Stomach smooth muscle (tissue), 2 donors: ENCODE measurements around the gene DRG1.

ENCODE experiments used
- H3K27ac ChIP-seq: one replicate; pipeline ENCODE4 v1.7.0; 2013; ENCODE audit warnings: mild to moderate bottlenecking, low read length, inconsistent platforms
- H3K27me3 ChIP-seq, 2 donors: one replicate each; pipeline ENCODE4 v1.7.0; 2013; ENCODE audit warnings: low read length in 2 of 2; ENCODE audit not compliant: insufficient read depth in 2 of 2, control insufficient read depth in 1 of 2
- H3K36me3 ChIP-seq, 2 donors: one replicate each; pipeline ENCODE4 v1.7.0; 2013; ENCODE audit warnings: low read length in 2 of 2; ENCODE audit not compliant: control insufficient read depth in 2 of 2, insufficient read depth in 2 of 2
- H3K4me1 ChIP-seq: one replicate; pipeline ENCODE4 v1.7.0; 2013; ENCODE audit warnings: low read length; ENCODE audit not compliant: control insufficient read depth, insufficient read depth
- H3K4me3 ChIP-seq, 2 donors: one replicate each; pipeline ENCODE4 v1.7.0; 2013; ENCODE audit warnings: low read length in 2 of 2
- H3K9ac ChIP-seq, 2 donors: one replicate each; pipeline ENCODE4 v1.7.0; 2013; ENCODE audit warnings: low read length in 2 of 2, mild to moderate bottlenecking in 1 of 2
- H3K9me3 ChIP-seq, 2 donors: one replicate each; pipeline ENCODE4 v1.7.0; 2013; ENCODE audit warnings: low read length in 2 of 2; ENCODE audit not compliant: control insufficient read depth in 2 of 2
- donor health status: healthy.
- donor health status: Pancreatic carcinoma.

The DRG1 gene

GRCh38 chr22:31441652-31442051, 42.2 kb downstream of the DRG1 start:
- H3K4me1 ChIP-seq: no peaks in the 10 kb centered on the region
- H3K9me3 ChIP-seq: no peaks in the 10 kb centered on the region
- peaks cover 68 to 76% of the 10 kb centered on the region in 2 donors for H3K36me3 ChIP-seq
- no peaks in the 10 kb centered on the region for H3K27me3 ChIP-seq
- no peak overlapping the region for H3K4me3 ChIP-seq
- no peak overlapping the region for H3K27ac ChIP-seq
- no peak overlapping the region for H3K9ac ChIP-seq

DNA sequence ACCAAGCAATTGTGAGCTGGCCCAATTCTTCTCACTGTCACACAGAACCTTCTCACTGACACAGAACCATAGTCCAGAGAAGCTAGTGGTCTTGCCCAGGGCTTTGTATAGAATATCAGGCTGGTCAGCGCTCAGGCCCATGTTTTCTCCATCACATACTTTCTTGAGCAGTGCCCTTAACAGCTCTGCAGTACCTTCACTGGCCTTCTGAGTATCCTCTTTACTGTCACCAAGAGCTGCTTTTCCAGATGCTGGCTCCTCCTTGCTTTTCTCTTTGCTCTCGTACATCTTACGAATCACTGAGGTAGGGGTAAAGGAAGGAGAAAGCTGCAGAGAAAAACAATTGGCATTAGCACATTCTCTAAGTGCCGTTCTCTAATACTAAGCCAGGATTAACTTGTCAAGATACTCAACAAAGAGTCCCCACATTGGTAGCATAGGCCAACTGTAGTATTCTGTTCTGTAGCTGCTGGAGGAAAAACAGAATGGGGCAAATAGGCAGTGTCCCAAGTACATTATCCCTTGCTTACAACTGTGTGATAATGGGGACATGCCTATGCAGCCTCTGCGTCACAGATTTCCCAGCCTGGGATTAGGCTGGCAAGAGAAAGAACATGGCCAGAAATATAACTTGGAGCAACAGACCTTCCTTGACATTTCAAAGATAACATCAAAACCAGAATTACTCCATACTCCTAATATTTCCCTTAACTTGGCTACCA, 43.5 kb downstream of the DRG1 start:
- Histone ChIP-seq H3K27ac (no peak overlapping the region), H3K36me3 (peaks cover 63 to 69% of the 10 kb centered on the region in 2 donors), H3K27me3 (no peaks in the 10 kb centered on the region), H3K9ac (no peak overlapping the region), H3K4me1 (no peaks in the 10 kb centered on the region), H3K4me3 (no peak overlapping the region), H3K9me3 (no peaks in the 10 kb centered on the region)

GRCh38 chr22:31443516-31443915, 44.1 kb downstream of the DRG1 start:
- no peak overlapping the region for H3K4me3 ChIP-seq
- no peaks in the 10 kb centered on the region for H3K9me3 ChIP-seq
- no peaks in the 10 kb centered on the region for H3K4me1 ChIP-seq
- H3K27ac ChIP-seq: no peak overlapping the region
- H3K9ac ChIP-seq: no peak overlapping the region
- no peaks in the 10 kb centered on the region for H3K27me3 ChIP-seq
- peaks cover 60 to 73% of the 10 kb centered on the region in 2 donors for H3K36me3 ChIP-seq

DNA sequence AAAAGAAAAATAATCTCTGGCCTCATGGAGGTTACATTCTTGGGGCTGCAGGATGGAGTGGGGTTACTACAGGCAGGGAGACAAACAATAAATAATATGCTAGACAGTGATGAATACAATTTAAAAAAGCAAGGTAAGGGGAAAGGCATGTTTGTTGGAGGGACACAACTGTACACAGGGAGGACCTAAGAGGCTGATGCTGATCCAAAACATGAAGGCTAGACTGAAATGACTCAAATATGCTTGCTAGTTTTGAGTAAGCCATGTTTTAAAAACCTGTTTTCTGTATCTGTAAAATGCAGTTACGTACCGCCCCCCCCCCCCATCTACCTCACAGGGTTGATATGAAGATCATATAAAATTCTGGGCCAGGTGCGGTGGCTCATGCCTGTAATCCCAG, 46.2 kb downstream of the DRG1 start:
- H3K9me3 ChIP-seq: no peaks in the 10 kb centered on the region
- no peaks in the 10 kb centered on the region for H3K4me1 ChIP-seq
- H3K9ac ChIP-seq: no peak overlapping the region
- no peak overlapping the region for H3K27ac ChIP-seq
- no peaks in the 10 kb centered on the region for H3K27me3 ChIP-seq
- peaks cover 40 to 56% of the 10 kb centered on the region in 2 donors for H3K36me3 ChIP-seq
- no peak overlapping the region for H3K4me3 ChIP-seq

GRCh38 chr22:31446208-31446607, 46.8 kb downstream of the DRG1 start:
- Histone ChIP-seq H3K4me3 (no peak overlapping the region), H3K9me3 (no peaks in the 10 kb centered on the region), H3K4me1 (no peaks in the 10 kb centered on the region), H3K27me3 (no peaks in the 10 kb centered on the region), H3K9ac (no peak overlapping the region), H3K27ac (no peak overlapping the region), H3K36me3 (peaks cover 38 to 51% of the 10 kb centered on the region in 2 donors)

GRCh38 chr22:31446767-31447166, 47.4 kb downstream of the DRG1 start:
- no peaks in the 10 kb centered on the region for H3K9me3 ChIP-seq
- no peak overlapping the region for H3K27ac ChIP-seq
- H3K36me3 ChIP-seq: peaks cover 34 to 50% of the 10 kb centered on the region in 2 donors

DNA sequence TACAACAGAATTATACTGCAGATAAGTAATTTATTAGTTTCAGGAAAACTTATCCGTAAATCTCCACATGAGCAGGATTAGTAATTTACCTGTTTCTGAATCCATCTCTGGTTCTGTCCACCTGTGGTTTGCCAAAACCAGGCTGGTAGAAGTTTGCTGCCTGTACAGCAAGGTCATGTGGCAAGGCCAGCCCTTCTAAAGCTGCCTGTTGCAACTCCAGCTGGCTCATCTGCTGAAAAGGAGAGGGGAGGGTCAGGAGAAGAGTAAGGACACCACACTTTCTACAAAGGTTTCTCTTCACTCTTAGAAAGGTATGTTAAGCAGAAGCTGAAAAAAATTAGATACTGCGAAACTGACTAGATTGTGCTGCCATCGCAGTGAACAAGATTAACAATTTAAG, 47.9 kb downstream of the DRG1 start:
- Histone ChIP-seq H3K9me3 (no peaks in the 10 kb centered on the region), H3K4me3 (no peak overlapping the region), H3K36me3 (peaks cover 29 to 48% of the 10 kb centered on the region in 2 donors), H3K9ac (no peak overlapping the region), H3K4me1 (no peaks in the 10 kb centered on the region), H3K27ac (no peak overlapping the region), H3K27me3 (no peaks in the 10 kb centered on the region)

More at GRCh38 chr22:31446767-31447166, 47.4 kb downstream of the DRG1 start:
- Histone ChIP-seq H3K27me3 (no peaks in the 10 kb centered on the region), H3K9ac (no peak overlapping the region), H3K4me1 (no peaks in the 10 kb centered on the region), H3K4me3 (no peak overlapping the region)

DNA sequence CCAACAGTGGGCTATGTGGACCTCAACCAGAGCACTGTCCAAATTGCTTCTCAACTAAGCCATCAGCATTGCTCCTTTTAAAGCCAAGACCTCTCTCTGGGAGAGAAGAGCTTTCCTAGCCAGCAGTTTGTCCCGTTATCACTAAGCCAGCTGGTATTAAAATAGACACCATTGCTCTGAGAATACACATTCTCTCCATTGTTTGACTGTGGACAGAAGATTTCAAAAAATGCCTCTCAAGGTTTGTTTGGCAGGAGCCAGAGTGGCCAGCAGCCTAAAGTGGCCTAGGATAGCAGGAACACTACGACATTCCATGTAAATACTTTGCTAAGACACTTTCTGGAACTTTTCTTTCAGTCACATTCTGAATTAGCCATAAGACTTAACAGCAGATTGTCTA, 49.0 kb downstream of the DRG1 start:
- H3K36me3 ChIP-seq: peaks cover 22 to 44% of the 10 kb centered on the region in 2 donors
- H3K9ac ChIP-seq: no peak overlapping the region
- H3K4me1 ChIP-seq: no peaks in the 10 kb centered on the region
- H3K27me3 ChIP-seq: no peaks in the 10 kb centered on the region
- no peak overlapping the region for H3K27ac ChIP-seq
- no peaks in the 10 kb centered on the region for H3K9me3 ChIP-seq
- H3K4me3 ChIP-seq: no peak overlapping the region

GRCh38 chr22:31449506-31449905, 50.1 kb downstream of the DRG1 start:
- no peaks in the 10 kb centered on the region for H3K9me3 ChIP-seq
- H3K4me3 ChIP-seq: no peak overlapping the region
- H3K9ac ChIP-seq: no peak overlapping the region
- H3K4me1 ChIP-seq: no peaks in the 10 kb centered on the region
- H3K36me3 ChIP-seq: peaks cover 26 to 47% of the 10 kb centered on the region in 2 donors
- no peak overlapping the region for H3K27ac ChIP-seq
- no peaks in the 10 kb centered on the region for H3K27me3 ChIP-seq

DNA sequence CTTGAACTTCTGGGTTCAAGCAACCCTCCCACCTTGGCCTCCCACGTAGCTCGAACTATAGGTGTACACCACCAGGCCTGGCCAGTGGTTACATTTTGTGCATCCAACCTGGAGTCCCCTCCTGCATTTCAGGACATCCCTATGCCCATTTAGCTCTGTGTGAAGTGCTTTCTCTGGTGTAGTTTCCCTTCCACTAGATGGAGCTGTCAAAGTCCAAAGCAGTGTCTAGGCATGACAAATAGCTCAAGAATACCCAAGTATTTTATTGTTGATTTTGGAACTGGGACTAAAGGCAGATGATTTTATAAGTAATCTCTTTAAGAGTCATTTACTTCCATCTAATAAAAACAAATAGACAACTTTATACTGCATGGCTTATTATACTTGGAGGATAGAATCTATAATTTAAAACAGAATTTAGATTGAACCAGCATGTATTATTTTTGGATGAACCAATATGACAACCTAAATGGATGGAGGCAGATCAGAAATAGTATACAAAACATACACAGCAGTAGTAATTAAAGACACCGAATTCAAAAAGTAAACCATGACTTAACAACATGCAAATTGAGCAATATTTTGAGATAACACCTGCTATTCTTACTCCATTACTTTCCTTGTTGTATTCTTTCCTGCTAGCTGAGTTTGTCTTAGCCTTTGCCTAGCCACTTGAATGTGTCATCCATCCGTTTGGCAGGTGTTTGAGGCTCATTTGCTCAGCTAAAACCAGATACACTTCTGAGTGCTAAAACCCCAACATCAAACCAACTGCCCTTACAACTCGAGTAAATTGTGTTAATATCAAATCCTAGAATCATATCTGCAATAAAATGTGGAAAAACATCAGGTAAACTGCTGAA, 52.5 kb downstream of the DRG1 start:
- H3K4me3 ChIP-seq: no peak overlapping the region
- no peaks in the 10 kb centered on the region for H3K4me1 ChIP-seq
- no peaks in the 10 kb centered on the region for H3K27me3 ChIP-seq
- H3K36me3 ChIP-seq: peaks cover 26 to 40% of the 10 kb centered on the region in 2 donors
- H3K9ac ChIP-seq: no peak overlapping the region
- H3K27ac ChIP-seq: no peak overlapping the region
- H3K9me3 ChIP-seq: no peaks in the 10 kb centered on the region

- H3K4me3 ChIP-seq: no peak overlapping the region
- H3K27me3 ChIP-seq: no peaks in the 10 kb centered on the region
- no peaks in the 10 kb centered on the region for H3K4me1 ChIP-seq
- no peak overlapping the region for H3K9ac ChIP-seq
- no peak overlapping the region for H3K27ac ChIP-seq
- H3K36me3 ChIP-seq: peaks cover 31 to 47% of the 10 kb centered on the region in 2 donors
- H3K9me3 ChIP-seq: no peaks in the 10 kb centered on the region
Measured at GRCh38 chr22:31461699-31462098, 62.3 kb downstream of the DRG1 start.
